Measurements from ENCODE around the gene CACTIN. TPM values are rescaled to one million over a fixed set of nuclear protein-coding genes. Genes with fewer than 3 reads are reported as not detected.

The CACTIN gene
- total and polyA plus RNA-seq, 2 of the 4 experiments (the other 2 are of a cell fraction) = 10.8 to 19.5 TPM

DNA sequence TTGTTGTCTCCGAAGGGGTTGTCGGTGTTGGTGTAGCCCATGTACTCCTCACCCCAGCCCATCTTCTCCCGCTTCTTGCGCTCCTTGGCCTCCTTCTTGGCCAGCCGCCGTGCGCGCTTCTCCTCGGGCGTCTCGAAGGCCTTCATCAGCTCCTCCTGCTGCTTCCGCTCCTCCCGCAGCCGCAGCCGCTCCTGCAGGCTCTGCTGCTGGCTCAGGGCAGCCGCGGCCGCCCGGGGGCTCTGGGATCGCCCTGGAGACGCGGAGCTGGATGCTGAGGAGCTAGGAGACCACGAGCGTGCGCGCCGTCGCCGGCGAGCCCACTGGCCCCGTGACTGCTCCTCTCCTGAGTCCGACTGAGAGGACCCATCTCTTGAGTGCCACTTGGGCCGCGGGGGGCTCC lies 2.9 kb downstream of the CACTIN start:
- CTCF ChIA-PET = no interaction called here

More for the DNA sequence above, 2.9 kb downstream of the CACTIN start:
- no peak overlapping the region for H2AK5ac ChIP-seq (ENCODE audit: low read depth, low read length)
- H4K20me1 ChIP-seq (ENCODE audit: insufficient read depth, low read length) = peaks cover 23% of the 10 kb centered on the region
- ATAC-seq (ENCODE audit: low read depth) (no peak), DNase-seq (no peak)
- in situ Hi-C loops (cut with MboI; ENCODE audit: low sequenced_read_pairs) (loop anchor here (25.0 kb wide), 1 partner anchor 311 kb away; no protein-coding TSS in a partner anchor), dilution Hi-C loops (cut with HindIII; ENCODE audit: low sequenced_read_pairs, unreplicated experiment) (no loop called here), intact Hi-C loops (cut with micrococcal nuclease) (no loop called here)
- no peak overlapping the region for H3K4me3 ChIP-seq (ENCODE audit: insufficient read depth, low read depth, low read length)
- H3K36me3 ChIP-seq (ENCODE audit: control insufficient read depth, insufficient read depth, low read length) = peaks cover 24% of the 10 kb centered on the region
- no peak overlapping the region for H3K27ac ChIP-seq (ENCODE audit: insufficient read depth, low read length)
- H3K4me2 ChIP-seq (ENCODE audit: low read depth, low read length) = no peak overlapping the region
- no peak overlapping the region for H4K5ac ChIP-seq (ENCODE audit: low read depth, low read length)
- 93% methylated on average over 18 of the region's 34 CpGs; no CpG with 5 or more reads in 1 of the 2 experiments for WGBS, 2 experiments (ENCODE audit: extremely low coverage in 2 of 2, insufficient read length in 1 of 2)
- H2AFZ ChIP-seq (replicated peaks; ENCODE audit: low read length, poor library complexity) = no peak overlapping the region
- H3K18ac ChIP-seq (ENCODE audit: low read depth, low read length) = no peak overlapping the region
- no peak overlapping the region for H4K8ac ChIP-seq (ENCODE audit: low read depth in 2 of 2, low read length in 2 of 2)
- H2AK9ac ChIP-seq (replicated peaks; ENCODE audit: low read depth, low read length, poor library complexity) = no peak overlapping the region
- no peak overlapping the region for H2BK15ac ChIP-seq (ENCODE audit: low read depth, low read length)
- H3K27me3 ChIP-seq (ENCODE audit: control insufficient read depth, insufficient read depth, low read length) = no peaks in the 10 kb centered on the region
- H4K91ac ChIP-seq (ENCODE audit: insufficient read depth, low read depth, low read length) = no peak overlapping the region
- no peak overlapping the region for H2BK120ac ChIP-seq (ENCODE audit: low read depth, low read length)
- H3K23ac ChIP-seq (ENCODE audit: low read depth, low read length) = no peak overlapping the region
- H3K79me1 ChIP-seq (ENCODE audit: low read depth in 1 of 2, low read length in 2 of 2) = peaks cover 14 to 42% of the 10 kb centered on the region in 2 experiments; a peak in 3 of 4 replicates
- BruUV-seq (replicated peaks) = no TSS peak
- H2BK5ac ChIP-seq (ENCODE audit: low read depth, low read length, poor library complexity, severe bottlenecking) = no peak overlapping the region
- POLR2A ChIA-PET (ENCODE audit: unreplicated experiment) = no interaction called here
- no peak overlapping the region for H3K56ac ChIP-seq (ENCODE audit: extremely low read depth, insufficient read depth, low read length)
- peaks cover 3% of the 10 kb centered on the region; the same call in 1 of the 2 replicates for H3K9me1 ChIP-seq (ENCODE audit: insufficient read depth, low read length)
- no peak overlapping the region for H2BK20ac ChIP-seq (ENCODE audit: low read depth, low read length)
- H3K9me3 ChIP-seq (ENCODE audit: control insufficient read depth, insufficient read depth, low read length) = no peaks in the 10 kb centered on the region
- H3K14ac ChIP-seq (replicated peaks; ENCODE audit: low read depth, low read length) = no peak overlapping the region
- no peak overlapping the region for H3K9ac ChIP-seq (ENCODE audit: low read depth, low read length)
- H3K4ac ChIP-seq (ENCODE audit: low read depth, low read length) = no peak overlapping the region
- H3K4me1 ChIP-seq (ENCODE audit: control insufficient read depth, insufficient read depth, low read length) = peaks cover 6% of the 10 kb centered on the region; the same call in 1 of the 2 replicates
- TF ChIP-seq RFX5 (IDR thresholded peaks at IDR 0.05; ENCODE audit: low read depth, low read length) (no peak), CEBPB (IDR thresholded peaks at IDR 0.05; ENCODE audit: low read depth, low read length) (no peak), MXI1 (IDR thresholded peaks at IDR 0.05; ENCODE audit: borderline replicate concordance, low read depth, low read length) (no peak), SMC3 (IDR thresholded peaks at IDR 0.05; ENCODE audit: low read depth, low read length) (no peak), CHD1 (IDR thresholded peaks at IDR 0.05; ENCODE audit: low read depth, low read length) (no peak), FOS (IDR thresholded peaks at IDR 0.05; ENCODE audit: low read depth, low read length) (no peak), RCOR1 (IDR thresholded peaks at IDR 0.05; ENCODE audit: insufficient replicate concordance, low read length) (no peak), MAFK (IDR thresholded peaks at IDR 0.05; ENCODE audit: low read depth, low read length) (no peak), NFE2L2 (IDR thresholded peaks at IDR 0.05; ENCODE audit: low read depth, low read length) (no peak), POLR2A (IDR thresholded peaks at IDR 0.05; ENCODE audit: low read depth, low read length) (no peak), MAZ (IDR thresholded peaks at IDR 0.05; ENCODE audit: borderline replicate concordance, low read depth, low read length) (no peak), BHLHE40 (IDR thresholded peaks at IDR 0.05; ENCODE audit: low read depth, low read length) (no peak), RAD21 (IDR thresholded peaks at IDR 0.05; ENCODE audit: low read length) (no peak)
- TF ChIP-seq, protein P1, sequence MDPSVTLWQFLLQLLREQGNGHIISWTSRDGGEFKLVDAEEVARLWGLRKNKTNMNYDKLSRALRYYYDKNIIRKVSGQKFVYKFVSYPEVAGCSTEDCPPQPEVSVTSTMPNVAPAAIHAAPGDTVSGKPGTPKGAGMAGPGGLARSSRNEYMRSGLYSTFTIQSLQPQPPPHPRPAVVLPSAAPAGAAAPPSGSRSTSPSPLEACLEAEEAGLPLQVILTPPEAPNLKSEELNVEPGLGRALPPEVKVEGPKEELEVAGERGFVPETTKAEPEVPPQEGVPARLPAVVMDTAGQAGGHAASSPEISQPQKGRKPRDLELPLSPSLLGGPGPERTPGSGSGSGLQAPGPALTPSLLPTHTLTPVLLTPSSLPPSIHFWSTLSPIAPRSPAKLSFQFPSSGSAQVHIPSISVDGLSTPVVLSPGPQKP (IDR thresholded peaks at IDR 0.05; ENCODE audit: borderline replicate concordance, low read depth, low read length) = no peak
- TF ChIP-seq, protein P2, sequence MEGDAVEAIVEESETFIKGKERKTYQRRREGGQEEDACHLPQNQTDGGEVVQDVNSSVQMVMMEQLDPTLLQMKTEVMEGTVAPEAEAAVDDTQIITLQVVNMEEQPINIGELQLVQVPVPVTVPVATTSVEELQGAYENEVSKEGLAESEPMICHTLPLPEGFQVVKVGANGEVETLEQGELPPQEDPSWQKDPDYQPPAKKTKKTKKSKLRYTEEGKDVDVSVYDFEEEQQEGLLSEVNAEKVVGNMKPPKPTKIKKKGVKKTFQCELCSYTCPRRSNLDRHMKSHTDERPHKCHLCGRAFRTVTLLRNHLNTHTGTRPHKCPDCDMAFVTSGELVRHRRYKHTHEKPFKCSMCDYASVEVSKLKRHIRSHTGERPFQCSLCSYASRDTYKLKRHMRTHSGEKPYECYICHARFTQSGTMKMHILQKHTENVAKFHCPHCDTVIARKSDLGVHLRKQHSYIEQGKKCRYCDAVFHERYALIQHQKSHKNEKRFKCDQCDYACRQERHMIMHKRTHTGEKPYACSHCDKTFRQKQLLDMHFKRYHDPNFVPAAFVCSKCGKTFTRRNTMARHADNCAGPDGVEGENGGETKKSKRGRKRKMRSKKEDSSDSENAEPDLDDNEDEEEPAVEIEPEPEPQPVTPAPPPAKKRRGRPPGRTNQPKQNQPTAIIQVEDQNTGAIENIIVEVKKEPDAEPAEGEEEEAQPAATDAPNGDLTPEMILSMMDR (conservative IDR thresholded peaks at IDR 0.05; ENCODE audit: low read depth, low read length) = no peak
- TF ChIP-seq, protein P3, sequence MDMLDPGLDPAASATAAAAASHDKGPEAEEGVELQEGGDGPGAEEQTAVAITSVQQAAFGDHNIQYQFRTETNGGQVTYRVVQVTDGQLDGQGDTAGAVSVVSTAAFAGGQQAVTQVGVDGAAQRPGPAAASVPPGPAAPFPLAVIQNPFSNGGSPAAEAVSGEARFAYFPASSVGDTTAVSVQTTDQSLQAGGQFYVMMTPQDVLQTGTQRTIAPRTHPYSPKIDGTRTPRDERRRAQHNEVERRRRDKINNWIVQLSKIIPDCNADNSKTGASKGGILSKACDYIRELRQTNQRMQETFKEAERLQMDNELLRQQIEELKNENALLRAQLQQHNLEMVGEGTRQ (IDR thresholded peaks at IDR 0.05; ENCODE audit: low read depth, low read length) = no peak

Data from IMR-90 (cell line).